ENCODE data around the gene NEK10.

NEK10 gene

DNA sequence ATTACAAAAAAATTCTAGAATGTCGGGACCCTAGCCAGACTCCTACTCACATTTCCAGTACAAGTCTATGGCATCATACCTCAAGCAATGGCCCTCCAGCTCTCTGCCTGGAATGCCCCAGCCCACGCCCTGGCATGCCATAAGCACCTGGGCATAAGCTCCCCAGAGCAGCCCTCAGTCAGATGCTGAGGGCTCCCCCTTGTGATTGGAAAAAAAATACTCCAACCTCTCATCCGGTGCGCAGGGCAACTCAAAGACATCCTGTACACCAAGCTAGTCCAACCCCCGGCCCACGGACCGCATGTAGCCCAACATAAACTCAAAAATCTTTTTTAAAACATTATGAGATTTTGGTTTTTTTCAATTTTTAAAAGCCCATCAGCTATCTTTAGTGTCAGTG lies 115.4 kb downstream of the NEK10 start:
- H3K9me3 ChIP-seq (ENCODE audit: control insufficient read depth, low read length), result no peaks in the 10 kb centered on the region
- no peaks in the 10 kb centered on the region for H3K36me3 ChIP-seq (ENCODE audit: control insufficient read depth, insufficient read depth, low read length)
- no peak overlapping the region for H3K4me3 ChIP-seq (ENCODE audit: insufficient read depth, low read depth, low read length, poor library complexity, severe bottlenecking)
- H3K27ac ChIP-seq (ENCODE audit: insufficient read depth, low read length, poor library complexity, severe bottlenecking), result no peak overlapping the region
- H3K27me3 ChIP-seq (replicated peaks; ENCODE audit: control insufficient read depth, insufficient read depth, low read length, poor library complexity, severe bottlenecking), result no peaks in the 10 kb centered on the region
- H3K4me1 ChIP-seq (ENCODE audit: control insufficient read depth, insufficient read depth, low read length, poor library complexity, severe bottlenecking), result no peaks in the 10 kb centered on the region
- DNase-seq, result no peak

DNA sequence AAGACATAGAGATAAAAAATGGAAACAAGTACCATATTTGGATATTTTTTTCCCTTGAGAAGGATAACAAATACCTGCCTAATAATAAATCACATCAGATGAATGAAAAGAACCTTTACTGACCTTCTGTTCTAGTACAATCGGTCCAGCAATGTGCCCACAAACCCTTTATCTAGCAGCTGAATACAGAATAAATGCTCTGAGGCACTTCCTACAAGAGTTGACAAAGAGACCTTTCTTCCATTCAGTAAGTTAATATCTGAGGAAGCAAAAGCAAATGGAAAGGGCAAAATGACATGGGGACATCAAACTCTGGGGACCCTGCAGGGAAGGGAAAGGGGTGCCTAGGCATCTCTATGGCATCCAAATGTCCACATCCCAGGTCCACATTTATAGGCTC lies 115.8 kb downstream of the NEK10 start:
- no peak overlapping the region for H3K4me3 ChIP-seq (ENCODE audit: insufficient read depth, low read depth, low read length, poor library complexity, severe bottlenecking)
- H3K36me3 ChIP-seq (ENCODE audit: control insufficient read depth, insufficient read depth, low read length), result no peaks in the 10 kb centered on the region
- H3K27ac ChIP-seq (ENCODE audit: insufficient read depth, low read length, poor library complexity, severe bottlenecking), result no peak overlapping the region
- H3K4me1 ChIP-seq (ENCODE audit: control insufficient read depth, insufficient read depth, low read length, poor library complexity, severe bottlenecking), result no peaks in the 10 kb centered on the region
- no peak for DNase-seq
- no peaks in the 10 kb centered on the region for H3K27me3 ChIP-seq (replicated peaks; ENCODE audit: control insufficient read depth, insufficient read depth, low read length, poor library complexity, severe bottlenecking)
- H3K9me3 ChIP-seq (ENCODE audit: control insufficient read depth, low read length), result no peaks in the 10 kb centered on the region

DNA sequence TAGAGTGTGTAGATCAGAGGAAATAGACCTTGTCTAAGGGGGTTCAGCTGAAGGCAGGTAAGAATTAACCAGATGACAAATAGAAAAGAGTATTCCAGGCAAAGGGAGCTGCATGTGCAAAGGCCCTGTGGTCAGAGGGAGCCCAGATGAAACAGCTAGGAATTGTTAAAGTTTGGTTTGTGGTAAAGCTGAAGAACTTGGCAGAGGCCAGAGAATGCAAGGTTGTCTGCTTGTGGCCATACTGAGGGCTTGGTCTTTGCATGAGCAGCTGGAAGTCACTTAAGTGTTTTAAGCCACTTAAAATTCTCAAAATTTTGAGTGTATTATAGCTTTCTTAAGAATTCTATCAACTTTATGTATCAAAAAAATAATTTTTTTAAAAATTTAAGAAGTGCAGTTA lies 116.5 kb downstream of the NEK10 start:
- no peaks in the 10 kb centered on the region for H3K9me3 ChIP-seq (ENCODE audit: control insufficient read depth, low read length)
- no peaks in the 10 kb centered on the region for H3K4me1 ChIP-seq (ENCODE audit: control insufficient read depth, insufficient read depth, low read length, poor library complexity, severe bottlenecking)
- H3K4me3 ChIP-seq (ENCODE audit: insufficient read depth, low read depth, low read length, poor library complexity, severe bottlenecking), result no peak overlapping the region
- DNase-seq, result no peak
- H3K27ac ChIP-seq (ENCODE audit: insufficient read depth, low read length, poor library complexity, severe bottlenecking), result no peak overlapping the region
- H3K27me3 ChIP-seq (replicated peaks; ENCODE audit: control insufficient read depth, insufficient read depth, low read length, poor library complexity, severe bottlenecking), result no peaks in the 10 kb centered on the region
- no peaks in the 10 kb centered on the region for H3K36me3 ChIP-seq (ENCODE audit: control insufficient read depth, insufficient read depth, low read length)

DNA sequence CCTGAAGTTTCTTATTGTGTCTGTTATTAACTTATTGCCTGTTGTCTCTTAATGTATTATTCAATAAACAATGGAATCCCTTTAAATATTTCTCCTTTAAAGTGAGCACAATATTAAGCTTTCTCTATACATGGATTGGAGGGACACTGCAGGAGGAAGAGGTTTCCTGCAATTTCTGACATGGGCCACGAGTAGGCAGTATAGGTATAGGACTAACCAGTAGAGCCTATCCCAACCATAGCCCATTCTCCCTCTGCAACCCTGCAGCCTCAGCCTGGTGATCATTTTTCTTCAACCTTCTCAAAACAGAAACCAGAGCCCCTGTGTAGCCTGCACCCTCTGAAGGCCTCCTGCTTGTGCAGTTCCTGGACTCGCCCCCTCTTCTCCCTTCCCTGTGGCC lies 124.8 kb downstream of the NEK10 start:
- H3K4me3 ChIP-seq (ENCODE audit: insufficient read depth, low read depth, low read length, poor library complexity, severe bottlenecking), result no peak overlapping the region

DNA sequence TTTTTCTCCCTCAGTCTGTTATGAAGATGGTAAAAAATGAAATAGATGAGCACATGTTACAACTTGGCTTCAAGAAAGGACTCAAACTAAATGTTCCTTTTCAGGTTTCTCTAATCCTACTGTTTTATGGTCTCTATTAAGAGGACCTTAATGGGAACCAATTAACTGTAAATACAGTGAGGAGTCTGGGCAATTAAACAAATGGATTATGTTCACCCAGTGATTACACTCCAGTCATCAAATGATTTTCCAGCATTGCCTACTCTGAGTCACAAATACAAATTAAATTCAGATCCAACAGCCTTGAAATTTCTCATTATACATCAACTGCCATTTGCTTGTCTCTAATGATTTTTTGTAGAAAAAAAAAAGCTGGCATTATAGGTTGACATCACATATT lies 129.2 kb downstream of the NEK10 start:
- Histone ChIP-seq H3K4me3 (ENCODE audit: insufficient read depth, low read depth, low read length, poor library complexity, severe bottlenecking) (no peak overlapping the region), H3K36me3 (ENCODE audit: control insufficient read depth, insufficient read depth, low read length) (no peaks in the 10 kb centered on the region), H3K9me3 (ENCODE audit: control insufficient read depth, low read length) (no peaks in the 10 kb centered on the region), H3K27ac (ENCODE audit: insufficient read depth, low read length, poor library complexity, severe bottlenecking) (no peak overlapping the region), H3K27me3 (replicated peaks; ENCODE audit: control insufficient read depth, insufficient read depth, low read length, poor library complexity, severe bottlenecking) (no peaks in the 10 kb centered on the region), H3K4me1 (ENCODE audit: control insufficient read depth, insufficient read depth, low read length, poor library complexity, severe bottlenecking) (no peaks in the 10 kb centered on the region)
- no peak for DNase-seq

More for the DNA sequence above, 124.8 kb downstream of the NEK10 start:
- Histone ChIP-seq H3K27ac (ENCODE audit: insufficient read depth, low read length, poor library complexity, severe bottlenecking) (no peak overlapping the region), H3K9me3 (ENCODE audit: control insufficient read depth, low read length) (no peaks in the 10 kb centered on the region), H3K36me3 (ENCODE audit: control insufficient read depth, insufficient read depth, low read length) (no peaks in the 10 kb centered on the region), H3K27me3 (replicated peaks; ENCODE audit: control insufficient read depth, insufficient read depth, low read length, poor library complexity, severe bottlenecking) (no peaks in the 10 kb centered on the region), H3K4me1 (ENCODE audit: control insufficient read depth, insufficient read depth, low read length, poor library complexity, severe bottlenecking) (no peaks in the 10 kb centered on the region)
- no peak for DNase-seq

DNA sequence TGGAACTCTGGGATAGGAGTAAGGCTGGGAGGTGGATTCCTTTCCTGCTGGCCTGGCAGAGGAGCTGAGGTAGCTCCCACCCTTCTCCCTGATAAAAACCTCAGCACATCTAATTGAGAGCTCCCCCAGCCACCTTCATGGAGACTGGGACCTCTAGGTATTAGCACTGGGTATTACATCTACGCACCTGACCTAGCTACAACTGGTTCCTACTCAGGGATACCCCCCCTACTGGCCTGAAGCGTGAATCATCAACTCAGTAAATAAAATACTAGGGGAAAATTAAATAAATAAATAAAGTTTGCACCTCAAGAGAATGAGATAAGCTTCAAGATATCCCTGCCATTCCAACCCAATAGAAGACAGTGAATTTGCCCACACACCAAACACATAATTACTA lies 140.4 kb downstream of the NEK10 start:
- no peaks in the 10 kb centered on the region for H3K9me3 ChIP-seq (ENCODE audit: control insufficient read depth, low read length)
- no peaks in the 10 kb centered on the region for H3K27me3 ChIP-seq (replicated peaks; ENCODE audit: control insufficient read depth, insufficient read depth, low read length, poor library complexity, severe bottlenecking)
- no peaks in the 10 kb centered on the region for H3K36me3 ChIP-seq (ENCODE audit: control insufficient read depth, insufficient read depth, low read length)
- no peak overlapping the region for H3K4me3 ChIP-seq (ENCODE audit: insufficient read depth, low read depth, low read length, poor library complexity, severe bottlenecking)
- H3K4me1 ChIP-seq (ENCODE audit: control insufficient read depth, insufficient read depth, low read length, poor library complexity, severe bottlenecking), result no peaks in the 10 kb centered on the region
- DNase-seq, result no peak
- H3K27ac ChIP-seq (ENCODE audit: insufficient read depth, low read length, poor library complexity, severe bottlenecking), result no peak overlapping the region

DNA sequence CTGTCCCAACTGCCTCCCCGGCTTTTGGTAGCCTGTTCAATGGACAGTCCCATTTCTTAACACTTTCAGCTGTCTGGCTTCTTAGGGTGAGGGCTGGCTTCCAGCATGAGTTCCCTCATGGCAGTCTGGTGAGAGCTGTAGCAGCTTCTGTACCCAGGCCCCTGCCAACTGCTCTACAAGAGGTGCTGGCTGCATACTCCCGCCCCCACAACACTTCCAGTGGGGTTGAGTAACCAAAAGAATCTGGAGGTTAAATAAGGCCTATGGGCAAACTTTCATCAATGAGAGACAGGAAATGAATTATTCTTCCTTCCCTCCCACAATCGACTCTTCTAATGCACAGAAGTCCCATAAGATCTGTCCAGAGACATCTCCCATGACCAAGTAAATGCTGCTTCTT lies 145.0 kb downstream of the NEK10 start:
- Histone ChIP-seq H3K27ac (ENCODE audit: insufficient read depth, low read length, poor library complexity, severe bottlenecking) (no peak overlapping the region), H3K9me3 (ENCODE audit: control insufficient read depth, low read length) (no peaks in the 10 kb centered on the region), H3K4me1 (ENCODE audit: control insufficient read depth, insufficient read depth, low read length, poor library complexity, severe bottlenecking) (no peaks in the 10 kb centered on the region), H3K4me3 (ENCODE audit: insufficient read depth, low read depth, low read length, poor library complexity, severe bottlenecking) (no peak overlapping the region), H3K27me3 (replicated peaks; ENCODE audit: control insufficient read depth, insufficient read depth, low read length, poor library complexity, severe bottlenecking) (no peaks in the 10 kb centered on the region), H3K36me3 (ENCODE audit: control insufficient read depth, insufficient read depth, low read length) (no peaks in the 10 kb centered on the region)
- DNase-seq, result no peak

DNA sequence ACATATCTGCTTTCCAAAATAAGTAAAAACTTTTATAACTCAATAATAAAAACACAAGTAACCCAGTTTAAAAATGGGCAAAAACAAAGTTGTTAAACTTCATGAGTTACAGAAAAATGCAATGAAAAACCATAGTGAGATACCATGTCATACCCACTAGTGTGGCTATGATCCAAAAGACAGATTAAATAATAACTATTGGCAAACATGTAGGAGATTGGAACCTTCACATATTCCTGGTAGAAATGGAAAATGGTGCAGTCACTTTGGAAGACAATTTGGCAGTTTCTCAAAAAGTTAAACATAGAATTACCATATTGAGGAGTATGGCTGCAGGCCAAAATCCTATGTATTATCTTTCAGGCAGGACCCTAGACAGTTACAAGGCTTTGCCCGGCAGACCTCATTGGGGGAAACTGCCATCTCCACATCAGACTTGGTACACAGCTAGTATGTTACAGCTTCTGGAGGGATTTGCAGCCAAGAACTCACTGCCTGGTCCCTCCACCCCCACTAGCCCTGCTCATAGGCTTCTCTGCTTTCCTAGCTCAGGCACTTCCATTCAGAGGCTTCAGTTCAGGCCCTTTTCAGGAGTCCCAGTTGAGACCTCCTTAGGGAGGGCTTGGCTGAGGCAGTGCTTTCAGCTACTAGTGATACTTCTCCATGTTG lies 147.8 kb downstream of the NEK10 start:
- no peak overlapping the region for H3K27ac ChIP-seq (ENCODE audit: insufficient read depth, low read length, poor library complexity, severe bottlenecking)
- DNase-seq, result no peak
- H3K36me3 ChIP-seq (ENCODE audit: control insufficient read depth, insufficient read depth, low read length), result no peaks in the 10 kb centered on the region
- H3K9me3 ChIP-seq (ENCODE audit: control insufficient read depth, low read length), result no peaks in the 10 kb centered on the region
- no peak overlapping the region for H3K4me3 ChIP-seq (ENCODE audit: insufficient read depth, low read depth, low read length, poor library complexity, severe bottlenecking)
- H3K4me1 ChIP-seq (ENCODE audit: control insufficient read depth, insufficient read depth, low read length, poor library complexity, severe bottlenecking), result no peaks in the 10 kb centered on the region
- H3K27me3 ChIP-seq (replicated peaks; ENCODE audit: control insufficient read depth, insufficient read depth, low read length, poor library complexity, severe bottlenecking), result no peaks in the 10 kb centered on the region

DNA sequence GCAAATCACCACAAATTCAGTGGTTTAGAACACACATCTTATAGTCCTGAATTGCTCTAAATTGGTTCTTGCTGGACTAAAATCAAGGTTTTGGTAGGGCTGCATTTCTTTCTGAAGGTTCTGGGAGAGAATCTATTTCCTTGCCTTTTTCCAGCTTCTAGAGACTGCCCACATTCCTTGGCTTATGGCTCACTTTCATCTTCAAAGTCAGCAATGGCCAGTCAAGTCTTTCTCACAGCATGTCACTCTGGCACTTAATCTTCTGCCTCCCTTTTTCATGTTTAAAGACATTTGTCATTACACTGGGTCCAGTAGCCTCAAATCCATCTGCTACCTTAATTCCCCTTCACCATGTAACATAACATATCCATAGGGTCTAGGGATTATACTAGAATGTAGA lies 149.0 kb downstream of the NEK10 start:
- Histone ChIP-seq H3K9me3 (ENCODE audit: control insufficient read depth, low read length) (no peaks in the 10 kb centered on the region), H3K27me3 (replicated peaks; ENCODE audit: control insufficient read depth, insufficient read depth, low read length, poor library complexity, severe bottlenecking) (no peaks in the 10 kb centered on the region), H3K36me3 (ENCODE audit: control insufficient read depth, insufficient read depth, low read length) (no peaks in the 10 kb centered on the region), H3K4me3 (ENCODE audit: insufficient read depth, low read depth, low read length, poor library complexity, severe bottlenecking) (no peak overlapping the region), H3K4me1 (ENCODE audit: control insufficient read depth, insufficient read depth, low read length, poor library complexity, severe bottlenecking) (no peaks in the 10 kb centered on the region), H3K27ac (ENCODE audit: insufficient read depth, low read length, poor library complexity, severe bottlenecking) (no peak overlapping the region)
- DNase-seq, result no peak

DNA sequence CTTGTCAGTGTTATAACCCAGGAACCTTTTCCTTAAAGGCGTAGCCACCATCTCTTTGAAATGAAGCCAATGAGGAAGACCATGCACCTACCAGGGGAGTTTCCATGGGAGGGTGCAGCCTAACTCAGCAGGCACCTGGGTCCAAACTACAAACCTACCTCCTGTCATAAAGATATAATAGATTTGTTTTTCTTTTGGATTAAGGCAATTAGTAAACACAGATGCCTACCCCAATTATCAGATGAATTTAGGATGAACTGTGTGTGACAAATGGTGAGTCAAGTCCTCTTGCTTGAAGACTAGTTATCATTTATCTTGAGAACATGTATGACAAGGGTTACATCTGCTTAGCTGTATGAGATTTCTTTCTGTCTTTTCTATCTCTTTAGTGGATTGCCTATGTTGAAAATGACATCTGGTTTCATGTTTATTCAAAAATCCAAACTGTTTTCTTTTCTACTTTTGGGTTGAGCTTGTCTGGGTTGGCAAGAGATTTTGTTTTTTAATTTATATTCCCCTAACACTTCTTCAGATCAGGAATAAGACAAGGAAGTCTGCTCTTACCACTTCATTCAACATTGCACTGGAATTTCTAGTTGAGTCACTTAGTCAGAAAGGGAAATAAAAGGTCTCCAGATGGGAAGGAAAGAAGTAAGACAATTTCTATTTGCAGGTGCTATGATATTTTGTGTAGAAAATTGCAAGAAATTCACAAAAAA lies 149.9 kb downstream of the NEK10 start:
- H3K27ac ChIP-seq (ENCODE audit: insufficient read depth, low read length, poor library complexity, severe bottlenecking), result no peak overlapping the region

More for the DNA sequence above, 149.9 kb downstream of the NEK10 start:
- Histone ChIP-seq H3K27me3 (replicated peaks; ENCODE audit: control insufficient read depth, insufficient read depth, low read length, poor library complexity, severe bottlenecking) (no peaks in the 10 kb centered on the region), H3K4me1 (ENCODE audit: control insufficient read depth, insufficient read depth, low read length, poor library complexity, severe bottlenecking) (no peaks in the 10 kb centered on the region), H3K36me3 (ENCODE audit: control insufficient read depth, insufficient read depth, low read length) (no peaks in the 10 kb centered on the region), H3K9me3 (ENCODE audit: control insufficient read depth, low read length) (no peaks in the 10 kb centered on the region), H3K4me3 (ENCODE audit: insufficient read depth, low read depth, low read length, poor library complexity, severe bottlenecking) (no peak overlapping the region)
- no peak for DNase-seq
